GM21390 (cell line): ENCODE results near the gene TBC1D14.

Source experiments
- ATAC-seq: cut with Tn5 transposase; IDR thresholded peaks from one replicate; pipeline ENCODE4 v1.9.1; 2021; ENCODE audit not compliant: unreplicated experiment

The TBC1D14 gene

DNA sequence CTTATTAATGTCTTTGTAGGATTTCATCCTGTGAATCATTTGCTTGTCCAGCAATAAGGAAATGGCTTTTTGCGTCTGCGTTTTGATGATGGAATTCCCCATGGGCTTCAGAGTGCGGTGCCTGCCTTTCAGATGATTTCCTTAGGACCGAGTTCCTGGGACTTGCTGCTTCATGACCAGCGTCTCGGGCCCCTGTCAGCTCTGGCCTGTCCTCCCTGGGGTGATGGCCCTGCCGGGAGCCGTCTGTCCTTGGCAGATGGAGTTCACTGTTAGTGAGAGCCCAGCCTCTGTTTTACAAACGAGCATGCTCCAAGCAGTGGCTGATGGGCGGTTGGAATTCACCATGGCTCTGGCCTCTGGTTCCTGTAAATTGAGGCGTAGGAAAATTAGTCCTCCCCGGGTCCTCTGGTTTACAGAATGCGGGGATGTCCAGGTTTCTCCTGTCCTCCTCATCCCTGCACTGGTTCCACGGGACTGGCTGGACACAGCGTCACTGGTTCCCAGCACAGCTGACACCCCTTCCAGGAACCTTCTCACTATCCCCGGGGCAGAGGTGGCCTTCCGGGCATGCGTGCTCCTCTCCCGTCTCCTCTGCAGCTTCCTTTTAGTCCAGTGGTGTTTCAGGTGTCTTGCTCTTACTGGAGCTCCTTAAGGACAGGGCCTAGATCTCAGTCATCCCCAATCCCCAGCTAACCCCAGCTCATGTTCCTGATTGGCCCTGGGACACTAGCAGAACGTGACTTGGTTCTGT lies 34.9 kb downstream of the TBC1D14 start:
- no peak for ATAC-seq

GRCh38 chr4:6945052-6945409 lies 35.4 kb downstream of the TBC1D14 start:
- no peak for ATAC-seq

DNA sequence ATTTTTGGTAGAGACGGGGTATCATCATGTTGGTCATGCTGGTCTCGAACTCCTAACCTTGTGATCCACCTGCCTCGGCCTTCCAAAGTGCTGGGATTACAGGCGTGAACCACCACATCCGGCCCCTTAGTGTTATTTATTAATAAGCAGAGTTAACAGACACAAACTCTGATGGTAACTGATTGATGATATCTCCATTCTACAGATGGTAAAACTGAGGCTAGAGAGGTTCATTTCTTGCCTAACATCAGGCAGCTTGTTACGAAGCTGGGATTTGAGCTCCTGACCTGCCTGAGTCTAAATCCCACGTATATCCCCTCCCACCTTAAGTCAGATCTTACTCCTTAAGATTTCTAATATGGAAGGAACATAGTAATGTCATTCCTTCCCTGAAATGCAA lies 36.9 kb downstream of the TBC1D14 start:
- no peak for ATAC-seq

GRCh38 chr4:6948134-6948460 lies 38.5 kb downstream of the TBC1D14 start:
- ATAC-seq: no peak

GRCh38 chr4:6951880-6952381 lies 42.3 kb downstream of the TBC1D14 start:
- no peak for ATAC-seq

DNA sequence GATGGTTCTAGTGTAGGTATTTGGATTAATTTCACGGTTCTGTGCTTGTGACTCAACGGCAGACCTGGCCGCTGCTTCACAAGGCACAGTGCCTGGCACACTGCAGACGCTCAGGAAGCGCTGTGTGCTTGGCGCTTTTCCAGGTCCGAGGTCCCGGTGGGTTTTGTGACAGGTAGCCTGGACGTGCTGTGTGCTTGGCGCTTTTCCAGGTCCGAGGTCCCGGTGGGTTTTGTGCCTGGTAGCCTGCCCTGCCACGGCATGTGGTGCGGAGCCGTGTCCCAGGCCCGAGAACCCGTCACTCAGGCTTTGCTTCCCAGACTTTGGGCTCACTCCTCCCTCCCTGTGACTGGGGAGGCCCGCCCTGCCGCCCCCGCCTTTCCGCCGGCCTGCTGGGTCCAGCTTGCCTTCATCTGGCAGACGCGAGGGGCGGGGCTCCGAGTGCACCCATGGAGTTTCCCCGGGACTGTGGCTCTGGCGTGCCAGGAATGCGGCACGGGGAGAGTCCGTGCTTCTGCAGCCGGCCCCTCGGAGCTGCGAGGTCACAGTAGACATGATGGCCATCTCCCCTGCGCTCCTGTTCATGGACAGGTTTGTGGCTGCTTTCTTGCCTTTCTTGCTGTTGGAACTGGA lies 44.2 kb downstream of the TBC1D14 start:
- no peak for ATAC-seq

GRCh38 chr4:6955261-6955911 lies 45.8 kb downstream of the TBC1D14 start:
- ATAC-seq: no peak

- no peak for ATAC-seq
These were observed 46.4 kb downstream of the TBC1D14 start for GRCh38 chr4:6956087-6956433.

GRCh38 chr4:6956434-6957147 lies 47.0 kb downstream of the TBC1D14 start:
- ATAC-seq: no peak

DNA sequence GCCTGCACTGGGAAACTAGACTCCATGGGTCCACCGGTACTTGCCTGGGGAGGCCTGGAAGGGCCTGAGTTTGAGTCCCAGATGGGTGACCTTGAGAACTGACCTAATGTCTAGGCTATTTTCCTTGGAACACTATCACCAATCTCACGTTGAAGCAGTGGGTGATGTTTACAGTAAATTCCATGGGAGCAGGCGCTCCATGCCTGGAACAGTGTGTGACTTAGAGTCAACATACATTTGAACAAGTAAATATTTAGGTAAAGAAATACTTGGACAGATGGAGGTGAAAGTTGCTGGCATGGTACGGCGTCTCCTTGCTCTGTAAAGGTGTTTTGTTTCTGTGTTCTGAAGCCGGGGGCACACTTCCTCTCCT lies 47.5 kb downstream of the TBC1D14 start:
- ATAC-seq: no peak

GRCh38 chr4:6957994-6958393 lies 48.4 kb downstream of the TBC1D14 start:
- ATAC-seq: no peak

DNA sequence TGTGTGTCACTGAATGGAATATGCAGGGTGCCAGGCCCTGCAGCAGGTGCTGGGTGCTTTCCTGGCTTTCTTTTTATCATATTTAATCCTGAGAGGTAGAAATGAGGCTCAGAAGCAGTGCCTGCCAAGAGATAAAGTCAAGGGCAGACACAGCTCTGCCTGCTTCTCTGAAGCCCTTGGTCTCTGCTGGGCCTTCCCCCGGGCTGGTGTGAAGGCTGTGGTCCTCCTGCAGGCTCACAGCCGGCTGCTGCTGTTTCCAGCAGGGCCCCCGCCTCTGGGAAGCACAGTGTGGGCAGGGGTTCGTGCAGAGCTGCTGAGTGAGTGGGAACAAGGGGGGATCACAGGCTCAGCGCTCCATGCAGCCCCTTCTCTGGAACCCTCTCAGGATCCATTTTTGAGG lies 49.6 kb downstream of the TBC1D14 start:
- ATAC-seq: no peak

DNA sequence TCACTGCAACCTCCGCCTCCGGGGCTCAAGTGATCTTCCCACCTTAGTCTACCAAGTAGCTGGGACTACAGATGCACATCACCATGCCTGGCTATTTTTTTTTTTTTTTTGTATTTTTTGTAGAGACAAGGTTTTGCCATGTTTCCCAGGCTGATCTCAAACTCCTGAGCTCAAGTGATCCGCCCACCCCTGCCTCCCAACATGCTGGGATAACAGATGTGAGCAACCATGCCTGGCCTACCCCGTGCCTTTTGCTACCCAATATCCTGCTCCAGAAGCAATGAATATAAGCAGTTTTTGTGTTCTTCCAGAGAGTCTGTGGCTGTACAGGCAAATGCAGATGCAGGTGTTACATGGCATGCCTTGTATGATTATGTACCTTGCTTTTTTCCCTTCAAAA lies 50.5 kb downstream of the TBC1D14 start:
- ATAC-seq: no peak

DNA sequence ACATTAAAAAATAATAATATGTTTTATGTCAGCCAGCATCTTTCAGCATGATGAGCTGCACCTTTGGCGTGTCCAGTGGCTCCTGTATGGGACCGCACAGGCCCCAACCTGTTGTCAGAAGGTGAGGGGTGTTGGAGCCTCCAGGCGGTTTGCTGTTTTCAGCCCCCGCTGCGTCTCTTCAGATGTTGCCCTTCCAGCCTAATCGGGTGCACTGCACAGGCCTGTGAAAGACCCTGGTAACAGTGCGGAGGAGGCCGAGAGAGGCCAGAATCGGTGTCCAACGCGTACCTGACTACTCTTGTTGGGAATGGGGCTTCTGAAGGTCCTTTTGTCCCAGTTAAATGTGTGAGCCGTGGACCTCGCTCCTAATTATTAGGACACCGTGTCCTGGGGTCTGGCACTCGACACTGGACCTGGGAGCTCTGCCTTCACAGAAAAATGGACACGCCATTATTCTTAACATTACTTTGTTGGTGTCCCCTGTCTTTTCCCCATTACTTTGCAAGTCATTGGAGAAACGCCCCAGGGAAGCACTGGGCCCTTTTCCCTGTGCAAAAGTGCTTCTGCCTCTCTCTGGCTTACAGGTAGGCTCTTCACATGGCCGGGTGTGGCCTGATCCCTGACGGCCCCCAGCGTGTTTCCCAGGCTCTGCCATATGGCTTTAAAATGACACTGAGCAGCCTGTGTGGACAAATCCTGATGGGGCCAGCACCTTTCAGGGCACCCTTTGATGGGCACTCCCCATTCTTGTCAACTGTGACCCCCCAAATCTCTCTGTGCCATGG lies 51.2 kb downstream of the TBC1D14 start:
- no peak for ATAC-seq

- no peak for ATAC-seq
These were observed 52.0 kb downstream of the TBC1D14 start for GRCh38 chr4:6961496-6962210.

- no peak for ATAC-seq
These were observed 52.8 kb downstream of the TBC1D14 start for GRCh38 chr4:6962211-6963041.

DNA sequence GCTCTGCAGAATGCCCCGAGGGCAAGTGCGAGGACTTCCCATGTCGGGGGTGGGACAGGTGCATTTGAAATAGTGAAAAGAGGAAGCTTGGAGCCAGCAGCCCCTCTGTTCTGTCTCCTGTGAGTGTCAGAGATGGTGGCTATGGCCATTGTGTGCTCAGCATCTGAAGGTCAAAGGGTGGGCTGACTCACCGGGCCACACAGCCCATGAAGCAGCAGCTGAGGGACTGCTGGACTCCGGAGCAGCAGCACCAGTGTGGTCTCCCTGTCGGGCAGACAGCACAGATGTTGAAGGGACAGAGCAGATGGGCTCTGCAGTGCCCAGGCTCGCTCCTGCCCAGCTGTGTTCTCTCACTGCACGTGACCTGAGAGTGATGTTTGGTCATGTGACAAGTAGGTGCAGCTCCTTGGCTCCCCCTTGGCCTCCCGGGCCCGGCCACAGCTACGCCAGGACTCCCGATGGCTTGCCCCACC lies 53.5 kb downstream of the TBC1D14 start:
- no peak for ATAC-seq

- no peak for ATAC-seq
These were observed 55.2 kb downstream of the TBC1D14 start for GRCh38 chr4:6964858-6965257.

- ATAC-seq: no peak
These were observed 55.7 kb downstream of the TBC1D14 start for GRCh38 chr4:6965329-6965728.
